Measurements from ENCODE around the gene VSTM1. TPM values are rescaled to one million over a fixed set of nuclear protein-coding genes. Genes with fewer than 3 reads are reported as not detected.
"Not testable (repeated sequence)": the region's sequence is repeated elsewhere in the genome, so short reads cannot be mapped to it uniquely, and the experiment has no call there.

VSTM1 gene
- total and polyA plus RNA-seq, 9 donors = 0.19 to 0.53 (median 0.25) TPM; not detected in 3

DNA sequence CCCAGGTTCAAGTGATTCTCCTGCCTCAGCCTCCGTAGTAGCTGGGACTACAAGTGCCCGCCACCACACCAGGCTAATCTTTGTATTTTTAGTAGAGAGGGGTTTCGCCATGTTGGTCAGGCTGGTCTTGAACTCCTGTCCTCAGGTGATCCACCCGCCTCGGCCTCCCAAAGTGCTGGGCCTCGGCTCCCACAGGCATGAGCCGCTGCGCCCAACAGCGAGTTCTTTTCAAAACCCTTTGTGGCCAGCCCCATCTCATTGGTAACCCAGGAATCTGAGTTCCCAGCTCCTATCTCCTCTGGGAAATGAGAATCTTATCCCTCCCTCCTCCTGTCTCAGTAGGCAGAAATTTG is 36.2 kb upstream of the VSTM1 start:
- H3K27ac ChIP-seq (ENCODE audit: low read length) = not testable (repeated sequence)

DNA sequence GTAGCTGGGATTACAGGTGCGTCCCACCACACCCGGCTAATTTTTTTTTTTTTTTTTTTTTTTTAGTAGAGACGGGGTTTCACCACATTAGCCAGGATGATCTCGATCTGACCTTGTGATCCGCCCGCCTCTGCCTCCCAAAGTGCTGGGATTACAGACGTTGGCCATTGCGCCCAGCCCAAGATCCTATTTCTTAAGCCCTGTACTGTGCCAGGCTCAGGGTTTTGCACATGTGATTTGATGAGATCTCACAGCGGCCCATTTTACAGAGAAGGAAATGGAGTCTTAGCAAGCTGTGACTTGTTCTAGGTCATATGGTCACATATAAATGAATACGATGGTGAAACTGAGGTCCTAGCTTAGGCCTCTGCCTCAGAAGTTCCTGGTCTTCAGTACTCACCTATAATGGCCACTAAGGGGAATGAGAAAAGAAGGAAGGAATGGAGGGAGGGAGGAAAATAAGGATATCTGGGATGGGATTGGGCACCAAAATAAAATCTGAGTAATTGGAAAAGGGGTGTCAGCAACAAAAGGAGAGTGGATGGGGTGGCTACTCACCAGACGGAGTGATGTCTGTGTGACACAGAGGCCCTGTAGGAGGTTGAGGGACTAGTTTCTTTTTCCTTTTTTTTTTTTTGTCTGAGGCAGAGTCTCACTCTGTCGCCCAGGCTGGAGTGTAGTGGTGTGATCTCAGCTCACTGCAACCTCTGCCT is 35.6 kb upstream of the VSTM1 start:
- WGBS (ENCODE audit: insufficient coverage) = 80% methylated on average over 7 of the region's 12 CpGs
- no peak for DNase-seq
- peaks cover 13% of the 10 kb centered on the region for H3K4me1 ChIP-seq (ENCODE audit: control insufficient read depth, insufficient read depth, low read length)
- H3K4me3 ChIP-seq (ENCODE audit: low read length) = no peak overlapping the region
- peaks cover 2% of the 10 kb centered on the region for H3K36me3 ChIP-seq (ENCODE audit: control insufficient read depth, insufficient read depth, low read length)
- peaks cover 32% of the 10 kb centered on the region for H3K27me3 ChIP-seq (ENCODE audit: control insufficient read depth, insufficient read depth, low read length)
- no peak overlapping the region for H3K27ac ChIP-seq (ENCODE audit: low read length)
- H3K9me3 ChIP-seq (replicated peaks; ENCODE audit: control insufficient read depth, low read depth, low read length) = no peaks in the 10 kb centered on the region

More for the DNA sequence above, 36.2 kb upstream of the VSTM1 start:
- H3K4me1 ChIP-seq (ENCODE audit: control insufficient read depth, insufficient read depth, low read length) = peaks cover 13% of the 10 kb centered on the region
- DNase-seq; H3K9me3 ChIP-seq (replicated peaks; ENCODE audit: control insufficient read depth, low read depth, low read length); H3K4me3 ChIP-seq (ENCODE audit: low read length); H3K36me3 ChIP-seq (ENCODE audit: control insufficient read depth, insufficient read depth, low read length): not testable (repeated sequence)
- 75% methylated on average over 7 of the region's 9 CpGs for WGBS (ENCODE audit: insufficient coverage)
- peaks cover 26% of the 10 kb centered on the region for H3K27me3 ChIP-seq (ENCODE audit: control insufficient read depth, insufficient read depth, low read length)

DNA sequence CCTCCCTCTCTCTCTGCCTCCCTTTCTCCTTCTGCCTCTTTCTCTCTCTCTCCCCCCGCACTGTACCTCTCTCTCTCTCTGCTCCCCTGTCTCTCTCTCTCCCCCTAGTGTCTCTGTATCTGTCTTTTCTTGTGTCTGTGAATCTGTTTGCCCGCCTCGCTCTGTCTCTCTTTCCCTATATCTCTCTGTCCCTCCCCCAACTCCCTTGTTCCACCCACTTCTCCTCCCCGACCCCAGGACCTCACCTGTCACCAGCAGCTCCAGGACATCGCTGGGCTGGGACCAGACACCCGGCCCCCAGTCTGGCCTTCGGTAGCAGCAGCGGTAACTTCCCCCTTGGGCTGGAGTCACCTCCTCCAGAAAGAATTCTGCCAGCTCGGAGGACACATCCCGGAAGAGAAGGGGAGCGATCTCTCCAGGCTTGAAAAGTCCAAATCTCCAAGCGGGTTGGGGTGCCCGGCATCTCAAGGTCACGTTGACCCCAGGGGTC is 33.0 kb upstream of the VSTM1 start:
- 4% methylated on average over 14 of the region's 14 CpGs for WGBS (ENCODE audit: insufficient coverage)
- Histone ChIP-seq H3K4me3 (ENCODE audit: low read length) (no peak overlapping the region), H3K36me3 (ENCODE audit: control insufficient read depth, insufficient read depth, low read length) (no peaks in the 10 kb centered on the region), H3K27ac (ENCODE audit: low read length) (no peak overlapping the region), H3K9me3 (replicated peaks; ENCODE audit: control insufficient read depth, low read depth, low read length) (no peaks in the 10 kb centered on the region), H3K27me3 (ENCODE audit: control insufficient read depth, insufficient read depth, low read length) (peaks cover 33% of the 10 kb centered on the region), H3K4me1 (ENCODE audit: control insufficient read depth, insufficient read depth, low read length) (peaks cover 6% of the 10 kb centered on the region)
- no peak for DNase-seq

DNA sequence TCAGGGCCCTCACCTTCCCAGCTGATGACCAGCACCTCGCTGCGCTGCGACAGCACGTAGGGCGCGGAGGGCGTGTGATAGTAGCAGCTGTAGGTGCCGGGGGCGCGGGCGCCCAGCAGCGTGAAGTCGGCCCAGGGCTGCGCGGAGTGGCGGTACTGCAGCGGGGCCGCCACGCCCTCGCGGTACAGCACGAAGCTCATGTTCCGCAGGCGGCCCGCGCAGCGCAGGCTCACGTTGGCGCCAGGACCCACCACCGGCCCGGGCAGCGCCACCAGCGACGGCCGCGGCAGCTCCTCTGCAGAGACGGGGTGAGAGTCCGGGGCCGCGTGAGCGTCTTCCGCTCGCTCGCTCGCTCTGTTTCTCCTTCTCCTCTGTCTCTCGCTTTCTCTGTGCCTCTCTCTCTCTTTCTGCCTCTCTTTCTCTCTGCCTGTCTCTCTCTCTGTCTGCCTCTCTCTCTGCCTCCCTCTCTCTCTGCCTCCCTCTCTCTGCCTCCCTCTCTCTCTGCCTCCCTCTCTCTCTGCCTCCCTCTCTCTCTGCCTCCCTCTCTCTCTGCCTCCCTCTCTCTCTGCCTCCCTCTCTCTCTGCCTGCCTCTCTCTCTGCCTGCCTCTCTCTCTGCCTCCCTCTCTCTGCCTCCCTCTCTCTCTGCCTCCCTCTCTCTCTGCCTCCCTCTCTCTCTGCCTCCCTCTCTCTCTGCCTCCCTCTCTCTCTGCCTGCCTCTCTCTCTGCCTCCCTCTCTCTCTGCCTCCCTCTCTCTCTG is 32.3 kb upstream of the VSTM1 start:
- H3K4me1 ChIP-seq (ENCODE audit: control insufficient read depth, insufficient read depth, low read length); H3K4me3 ChIP-seq (ENCODE audit: low read length); H3K9me3 ChIP-seq (replicated peaks; ENCODE audit: control insufficient read depth, low read depth, low read length); H3K36me3 ChIP-seq (ENCODE audit: control insufficient read depth, insufficient read depth, low read length); H3K27ac ChIP-seq (ENCODE audit: low read length): not testable (repeated sequence)
- peak; percentile 39 for DNase-seq
- peaks cover 34% of the 10 kb centered on the region for H3K27me3 ChIP-seq (ENCODE audit: control insufficient read depth, insufficient read depth, low read length)
- WGBS (ENCODE audit: insufficient coverage) = under 1% methylated on average over 46 of the region's 46 CpGs

DNA sequence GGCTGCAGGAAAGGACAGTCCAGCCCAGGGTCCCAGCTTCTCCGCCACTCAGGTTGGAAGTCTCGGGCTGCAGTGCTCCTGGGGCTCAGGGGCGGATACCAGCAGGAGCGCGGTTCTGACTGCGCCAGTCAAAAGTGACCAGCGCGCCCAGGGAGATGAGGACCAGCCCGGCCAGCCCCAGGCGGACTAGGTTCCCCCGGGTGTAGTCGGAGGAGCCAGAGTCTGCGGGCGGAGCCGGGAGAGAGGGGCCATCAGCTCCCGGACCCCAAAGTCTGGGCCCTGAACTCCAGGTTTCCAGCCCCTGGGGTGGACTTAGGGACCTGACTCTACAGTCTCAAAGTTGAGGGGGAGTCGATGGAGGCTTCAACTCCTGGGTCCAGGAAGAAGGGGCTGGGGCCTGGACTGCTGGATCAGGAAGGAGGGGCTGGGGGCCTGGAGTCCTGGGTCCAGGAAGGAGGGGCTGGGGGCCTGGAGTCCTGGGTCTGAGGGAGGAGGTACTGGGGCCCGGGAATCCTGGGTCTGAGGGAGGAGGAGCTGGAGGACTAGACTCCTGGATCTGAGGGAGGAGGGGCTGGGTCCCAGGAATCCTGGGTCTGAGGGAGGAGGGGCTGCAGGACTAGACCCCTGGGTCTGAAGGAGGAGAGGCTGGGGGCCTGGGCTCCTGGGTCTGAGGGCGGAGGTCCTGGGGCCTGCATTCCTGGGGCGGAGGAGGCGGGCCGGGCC is 31.6 kb upstream of the VSTM1 start:
- no peaks in the 10 kb centered on the region for H3K9me3 ChIP-seq (replicated peaks; ENCODE audit: control insufficient read depth, low read depth, low read length)
- peaks cover 6% of the 10 kb centered on the region for H3K4me1 ChIP-seq (ENCODE audit: control insufficient read depth, insufficient read depth, low read length)
- H3K4me3 ChIP-seq (ENCODE audit: low read length) = no peak overlapping the region
- WGBS (ENCODE audit: insufficient coverage) = 66% methylated on average over 22 of the region's 22 CpGs
- no peak for DNase-seq
- no peaks in the 10 kb centered on the region for H3K36me3 ChIP-seq (ENCODE audit: control insufficient read depth, insufficient read depth, low read length)
- no peak overlapping the region for H3K27ac ChIP-seq (ENCODE audit: low read length)
- H3K27me3 ChIP-seq (ENCODE audit: control insufficient read depth, insufficient read depth, low read length) = peaks cover 35% of the 10 kb centered on the region

DNA sequence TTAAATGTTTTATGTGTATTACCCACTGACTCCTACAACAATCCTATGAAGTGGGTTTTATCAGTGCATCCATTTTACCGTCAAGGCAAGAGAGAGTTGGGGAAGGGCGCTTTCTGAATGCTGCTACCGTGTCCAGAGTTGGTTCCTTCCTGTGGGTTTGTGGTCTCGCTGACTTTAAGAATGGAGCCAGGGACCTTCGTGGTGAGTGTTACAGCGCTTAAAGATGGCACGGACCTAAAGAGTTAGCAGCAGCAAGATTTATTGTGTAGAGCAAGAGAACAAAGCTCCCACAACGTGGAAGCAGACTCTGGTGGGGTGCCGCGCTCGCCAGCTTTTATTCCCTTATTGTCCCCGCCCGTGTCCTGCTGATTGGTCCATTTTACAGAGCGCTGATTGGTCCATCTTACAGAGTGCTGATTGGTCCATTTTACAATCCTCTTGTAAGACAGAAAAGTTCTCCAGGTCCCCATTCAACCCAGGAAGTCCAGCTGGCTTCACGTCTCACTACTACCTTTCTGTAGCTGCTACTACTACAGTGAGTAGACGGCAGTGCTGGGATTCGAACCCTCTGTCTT is 30.8 kb upstream of the VSTM1 start:
- WGBS (ENCODE audit: insufficient coverage) = 76% methylated on average over 17 of the region's 17 CpGs
- Histone ChIP-seq H3K9me3 (replicated peaks; ENCODE audit: control insufficient read depth, low read depth, low read length) (no peaks in the 10 kb centered on the region), H3K36me3 (ENCODE audit: control insufficient read depth, insufficient read depth, low read length) (no peaks in the 10 kb centered on the region), H3K4me1 (ENCODE audit: control insufficient read depth, insufficient read depth, low read length) (peaks cover 6% of the 10 kb centered on the region), H3K4me3 (ENCODE audit: low read length) (no peak overlapping the region), H3K27me3 (ENCODE audit: control insufficient read depth, insufficient read depth, low read length) (peaks cover 35% of the 10 kb centered on the region), H3K27ac (ENCODE audit: low read length) (no peak overlapping the region)
- no peak for DNase-seq

DNA sequence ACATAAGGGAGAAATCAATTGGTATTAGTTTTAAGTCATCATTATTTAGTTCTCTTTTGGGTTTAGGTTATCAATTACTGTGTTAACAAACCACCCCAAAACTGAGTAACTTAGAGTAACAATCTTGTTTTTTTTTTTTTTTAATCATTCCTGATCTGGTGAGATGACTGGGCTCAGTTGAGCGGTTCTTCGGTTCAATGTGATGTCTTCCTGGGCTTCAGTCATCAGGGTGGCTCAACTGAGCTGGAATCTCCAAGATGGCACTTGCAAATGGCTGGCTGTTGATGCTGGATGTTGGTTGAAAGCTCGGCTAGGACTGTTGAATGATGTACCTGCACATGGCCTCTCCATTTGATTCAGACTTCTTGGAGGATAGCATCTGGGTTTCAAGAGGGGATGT is 20.7 kb upstream of the VSTM1 start:
- Histone ChIP-seq H3K27ac (ENCODE audit: low read length) (no peak overlapping the region), H3K36me3 (ENCODE audit: control insufficient read depth, insufficient read depth, low read length) (no peaks in the 10 kb centered on the region), H3K4me3 (ENCODE audit: low read length) (no peak overlapping the region), H3K4me1 (ENCODE audit: control insufficient read depth, insufficient read depth, low read length) (no peaks in the 10 kb centered on the region), H3K9me3 (replicated peaks; ENCODE audit: control insufficient read depth, low read depth, low read length) (peaks cover 8% of the 10 kb centered on the region), H3K27me3 (ENCODE audit: control insufficient read depth, insufficient read depth, low read length) (no peaks in the 10 kb centered on the region)
- 90% methylated on average over 3 of the region's 3 CpGs for WGBS (ENCODE audit: insufficient coverage)
- no peak for DNase-seq

DNA sequence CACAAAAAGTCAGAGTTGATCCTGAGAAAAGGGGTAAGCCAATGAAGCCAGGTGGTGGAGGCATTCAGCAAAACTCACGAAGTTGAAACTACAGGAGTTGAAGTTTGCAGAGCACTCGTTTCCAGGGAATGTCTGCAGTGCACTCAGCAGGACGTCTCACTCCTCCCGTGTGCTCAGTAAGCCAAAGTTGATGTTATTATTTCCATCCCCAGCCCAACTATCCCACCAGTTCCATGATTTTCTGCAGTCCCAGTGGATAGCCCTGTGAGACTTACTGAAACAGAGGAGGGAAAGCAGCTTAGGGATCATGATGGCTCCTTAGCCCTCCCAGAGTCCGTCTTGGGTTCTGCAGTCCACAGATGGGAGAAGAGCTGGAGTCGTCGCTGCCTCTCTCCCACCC is 17.3 kb upstream of the VSTM1 start, which contains the start of gene TARM1:
TARM1 (minus strand) TSS at position 334 of the 400 bp plus-strand sequence; CDS start at position 309, 25 bp downstream.
- Histone ChIP-seq H3K27ac (ENCODE audit: low read length) (no peak within 1 kb of the TSS), H3K4me1 (ENCODE audit: control insufficient read depth, insufficient read depth, low read length) (no peaks in the 10 kb centered on the region), H3K27me3 (ENCODE audit: control insufficient read depth, insufficient read depth, low read length) (no peaks in the 10 kb centered on the region), H3K9me3 (replicated peaks; ENCODE audit: control insufficient read depth, low read depth, low read length) (peaks cover 8% of the 10 kb centered on the region), H3K4me3 (ENCODE audit: low read length) (no peak within 1 kb of the TSS), H3K36me3 (ENCODE audit: control insufficient read depth, insufficient read depth, low read length) (no peaks in the 10 kb centered on the region)
- no peak for DNase-seq
- WGBS (ENCODE audit: insufficient coverage) = 57% methylated on average over 1 of the region's 7 CpGs

DNA sequence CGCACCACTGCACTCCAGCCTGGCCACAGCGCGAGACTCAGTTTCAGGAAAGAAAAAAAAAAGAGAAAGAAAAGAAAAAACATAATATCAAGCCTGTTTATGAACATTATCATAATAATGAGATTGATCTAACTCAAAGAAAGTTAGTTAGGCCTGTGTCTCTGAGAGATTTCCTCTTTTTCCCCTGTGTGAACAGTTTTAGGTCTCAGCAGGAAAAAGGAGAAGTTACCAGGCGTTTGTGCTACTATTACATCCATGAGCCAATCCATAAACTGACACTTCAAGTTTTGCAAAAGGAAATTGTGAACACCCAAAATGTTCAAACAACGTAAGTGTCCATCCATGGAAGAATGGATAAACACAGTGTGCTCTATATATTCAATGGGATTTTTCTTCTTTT is 13.6 kb upstream of the VSTM1 start:
- no peak overlapping the region for H3K4me3 ChIP-seq (ENCODE audit: low read length)
- no peaks in the 10 kb centered on the region for H3K4me1 ChIP-seq (ENCODE audit: control insufficient read depth, insufficient read depth, low read length)
- no peaks in the 10 kb centered on the region for H3K36me3 ChIP-seq (ENCODE audit: control insufficient read depth, insufficient read depth, low read length)
- peaks cover 8% of the 10 kb centered on the region for H3K9me3 ChIP-seq (replicated peaks; ENCODE audit: control insufficient read depth, low read depth, low read length)
- peak; percentile 25 for DNase-seq
- H3K27me3 ChIP-seq (ENCODE audit: control insufficient read depth, insufficient read depth, low read length) = no peaks in the 10 kb centered on the region
- WGBS (ENCODE audit: insufficient coverage) = no CpG with 5 or more reads among the region's 5 CpGs
- H3K27ac ChIP-seq (ENCODE audit: low read length) = no peak overlapping the region

DNA sequence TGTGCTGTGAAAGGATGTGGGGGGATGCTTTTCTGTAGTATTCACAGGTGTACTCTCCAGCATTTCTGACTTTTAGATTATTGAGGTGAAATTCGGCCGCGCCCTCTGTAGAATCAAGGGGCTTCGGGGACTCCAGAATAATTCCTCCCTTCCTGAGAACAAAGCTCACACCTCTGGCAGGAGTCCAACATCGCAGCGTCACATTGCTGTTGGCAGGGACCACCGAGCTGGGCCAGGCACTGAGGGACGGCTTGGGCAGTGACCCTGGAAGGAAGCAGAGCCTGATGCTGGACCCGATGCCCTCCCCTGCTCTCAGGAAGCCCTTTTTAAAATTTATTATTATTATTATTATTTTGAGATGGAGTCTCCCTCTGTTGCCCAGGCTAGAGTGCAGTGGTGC is 11.2 kb upstream of the VSTM1 start:
- no peaks in the 10 kb centered on the region for H3K36me3 ChIP-seq (ENCODE audit: control insufficient read depth, insufficient read depth, low read length)
- peaks cover under 1% of the 10 kb centered on the region for H3K9me3 ChIP-seq (replicated peaks; ENCODE audit: control insufficient read depth, low read depth, low read length)
- 73% methylated on average over 7 of the region's 9 CpGs for WGBS (ENCODE audit: insufficient coverage)
- no peaks in the 10 kb centered on the region for H3K27me3 ChIP-seq (ENCODE audit: control insufficient read depth, insufficient read depth, low read length)
- H3K4me1 ChIP-seq (ENCODE audit: control insufficient read depth, insufficient read depth, low read length) = no peaks in the 10 kb centered on the region
- DNase-seq = no peak
- no peak overlapping the region for H3K4me3 ChIP-seq (ENCODE audit: low read length)
- no peak overlapping the region for H3K27ac ChIP-seq (ENCODE audit: low read length)
